HG02970 (cell line): ENCODE data around the gene ZNF256.

Source experiments
- ATAC-seq: cut with Tn5 transposase; IDR thresholded peaks from one replicate; pipeline ENCODE4 v1.9.1; 2021; ENCODE audit warnings: mild to moderate bottlenecking, moderate library complexity, moderate number of reproducible peaks; ENCODE audit not compliant: unreplicated experiment, low FRiP score

The ZNF256 gene

GRCh38 chr19:57947419-57948134, at the start of gene ZNF256:
ZNF256 (minus strand) TSS chr19:57947706; CDS start chr19:57947474, 232 bp downstream.
- peak; percentile 70 for ATAC-seq

GRCh38 chr19:57992841-57993240, 45.3 kb upstream of the ZNF256 start:
- no peak for ATAC-seq

DNA sequence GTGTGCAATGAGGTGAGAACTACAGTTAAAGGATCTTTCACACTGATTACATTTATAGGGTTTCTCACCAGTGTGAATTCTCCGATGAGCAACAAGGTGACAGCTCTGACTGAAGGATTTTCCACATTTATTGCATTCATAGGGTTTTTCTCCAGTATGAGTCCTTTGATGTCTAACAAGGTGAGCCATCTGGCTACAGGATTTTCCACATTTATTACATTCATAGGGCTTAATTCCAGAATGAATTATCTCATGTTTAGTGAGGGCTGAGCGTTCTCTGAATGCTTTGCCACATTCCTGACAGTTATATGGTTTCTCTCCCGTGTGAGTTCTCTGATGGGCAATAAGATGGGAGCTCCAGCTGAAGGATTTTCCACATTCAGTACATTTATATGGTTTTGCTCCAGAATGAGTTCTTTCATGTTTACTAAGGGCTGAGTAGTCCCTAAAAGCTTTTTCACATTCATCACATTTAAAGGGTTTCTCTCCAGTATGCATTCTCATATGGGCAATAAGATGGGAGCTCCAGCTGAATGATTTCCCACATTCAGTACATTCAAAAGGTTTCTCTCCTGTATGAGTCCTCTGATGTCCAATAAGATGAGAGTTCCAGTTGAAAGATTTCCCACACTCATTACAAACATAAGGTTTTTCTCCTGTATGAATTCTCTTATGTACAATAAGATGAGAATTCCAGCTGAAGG, 31.2 kb upstream of the ZNF256 start:
- ATAC-seq = no peak

DNA sequence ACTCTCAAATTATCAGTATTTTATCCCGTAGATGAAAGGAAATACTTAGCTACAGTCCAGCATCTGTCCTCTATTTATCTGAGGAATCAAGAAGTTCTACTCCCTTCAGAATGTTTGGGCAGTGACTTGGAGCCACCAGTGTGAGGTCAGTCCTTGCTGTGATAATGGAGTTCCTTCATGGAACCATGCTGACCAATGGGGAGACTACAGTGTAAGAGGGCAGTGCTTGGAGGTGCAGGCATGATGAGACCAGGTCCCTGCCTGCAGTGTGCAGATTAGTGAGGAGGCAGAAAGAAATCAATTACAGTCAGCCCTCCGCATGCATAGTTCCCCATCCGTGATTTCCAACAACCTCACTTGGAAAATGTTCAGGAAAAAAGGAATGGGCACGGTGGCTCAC, 26.9 kb upstream of the ZNF256 start, which contains the start of gene C19orf18:
Gene C19orf18 (minus strand): TSS at position 101 of the 400 bp plus-strand sequence. CDS start 102 bp downstream, outside the sequence.
- ATAC-seq = no peak

GRCh38 chr19:57964761-57965160, 17.3 kb upstream of the ZNF256 start:
- ATAC-seq = no peak

DNA sequence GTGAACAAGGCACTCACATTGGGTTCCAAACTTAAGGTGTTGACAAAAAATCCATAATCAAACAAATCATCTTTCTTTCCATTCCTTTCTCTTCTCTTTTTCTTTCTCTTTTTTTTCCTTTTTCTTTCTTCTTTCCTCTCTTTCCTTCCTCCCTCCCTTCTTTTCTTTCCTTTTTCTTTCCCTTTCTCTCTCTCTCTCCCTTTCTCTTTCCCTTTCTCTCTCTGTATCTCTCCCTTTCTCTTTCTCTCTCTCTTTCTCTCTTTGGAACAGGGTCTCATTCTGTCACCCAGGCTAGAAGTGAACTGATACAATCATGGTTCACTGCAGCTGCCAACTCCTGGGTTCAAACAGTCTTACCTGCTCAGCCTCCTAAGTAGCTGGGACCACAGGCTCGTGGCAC, 14.3 kb upstream of the ZNF256 start:
- no peak for ATAC-seq

- ATAC-seq = no peak
Observed at GRCh38 chr19:57954996-57955395, 7.5 kb upstream of the ZNF256 start.

DNA sequence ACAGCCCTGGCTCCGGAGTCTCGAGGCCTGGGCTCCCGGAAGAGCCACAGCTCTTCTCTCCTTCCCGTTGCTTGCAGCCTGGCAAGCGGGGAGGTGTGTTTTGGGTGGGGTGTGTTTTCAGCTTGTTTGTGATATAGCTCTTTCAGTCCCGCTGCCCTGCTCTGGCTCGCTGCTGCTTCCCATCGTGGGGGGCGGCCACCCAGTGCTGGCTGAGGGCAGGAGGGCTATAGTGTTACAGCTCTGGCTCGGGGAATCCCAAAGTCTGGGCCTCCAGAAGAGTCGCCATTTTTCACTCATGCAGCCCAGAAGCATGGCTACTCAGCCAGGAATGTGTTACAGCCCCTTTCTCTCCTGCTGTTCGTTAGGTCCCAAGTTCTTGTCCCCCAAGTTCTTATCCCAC, 2.2 kb upstream of the ZNF256 start:
- ATAC-seq = no peak

GRCh38 chr19:57949296-57949695, 1.8 kb upstream of the ZNF256 start:
- ATAC-seq = no peak

DNA sequence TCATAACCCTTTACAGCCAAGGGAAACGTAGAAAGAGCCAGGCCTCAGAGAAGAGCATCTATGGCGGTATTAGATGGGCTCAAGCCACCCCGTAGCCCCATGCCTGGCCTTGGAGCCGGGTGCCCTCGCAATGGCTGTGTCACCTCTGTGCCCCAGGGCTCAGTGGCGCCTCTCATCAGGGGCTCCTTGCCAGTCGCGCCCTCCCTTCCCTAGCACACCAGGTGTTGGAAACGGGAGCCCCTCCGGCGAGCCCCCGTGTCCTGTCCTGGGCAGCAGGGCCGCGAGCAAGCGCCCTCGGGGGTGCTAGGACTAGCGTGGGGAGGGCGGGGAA, 453 bp downstream of the ZNF256 start:
- ATAC-seq = peak; percentile 19

- no peak for ATAC-seq
Observed at GRCh38 chr19:57946316-57946715, 1.2 kb downstream of the ZNF256 start.

- no peak for ATAC-seq
Observed at GRCh38 chr19:57941593-57941992, 5.9 kb downstream of the ZNF256 start.

DNA sequence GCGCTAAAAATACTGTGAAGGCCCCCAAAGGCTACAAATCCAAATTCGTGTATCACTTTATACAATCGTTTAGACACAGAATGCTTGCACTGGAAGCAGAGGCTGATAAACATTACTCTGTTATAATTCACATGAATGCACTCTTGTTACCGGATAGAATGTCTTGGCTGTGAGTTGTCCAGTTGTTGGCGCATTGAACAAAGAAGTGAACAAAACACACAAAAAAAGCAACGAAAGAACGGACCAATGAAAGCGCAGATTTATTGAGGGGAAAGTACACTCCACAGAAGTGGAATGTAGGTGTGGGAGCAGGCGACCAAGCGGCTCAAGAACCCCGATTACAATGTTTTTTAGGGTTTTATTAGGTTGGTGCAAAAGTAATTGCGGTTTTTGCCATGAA, 11.8 kb downstream of the ZNF256 start:
- no peak for ATAC-seq

DNA sequence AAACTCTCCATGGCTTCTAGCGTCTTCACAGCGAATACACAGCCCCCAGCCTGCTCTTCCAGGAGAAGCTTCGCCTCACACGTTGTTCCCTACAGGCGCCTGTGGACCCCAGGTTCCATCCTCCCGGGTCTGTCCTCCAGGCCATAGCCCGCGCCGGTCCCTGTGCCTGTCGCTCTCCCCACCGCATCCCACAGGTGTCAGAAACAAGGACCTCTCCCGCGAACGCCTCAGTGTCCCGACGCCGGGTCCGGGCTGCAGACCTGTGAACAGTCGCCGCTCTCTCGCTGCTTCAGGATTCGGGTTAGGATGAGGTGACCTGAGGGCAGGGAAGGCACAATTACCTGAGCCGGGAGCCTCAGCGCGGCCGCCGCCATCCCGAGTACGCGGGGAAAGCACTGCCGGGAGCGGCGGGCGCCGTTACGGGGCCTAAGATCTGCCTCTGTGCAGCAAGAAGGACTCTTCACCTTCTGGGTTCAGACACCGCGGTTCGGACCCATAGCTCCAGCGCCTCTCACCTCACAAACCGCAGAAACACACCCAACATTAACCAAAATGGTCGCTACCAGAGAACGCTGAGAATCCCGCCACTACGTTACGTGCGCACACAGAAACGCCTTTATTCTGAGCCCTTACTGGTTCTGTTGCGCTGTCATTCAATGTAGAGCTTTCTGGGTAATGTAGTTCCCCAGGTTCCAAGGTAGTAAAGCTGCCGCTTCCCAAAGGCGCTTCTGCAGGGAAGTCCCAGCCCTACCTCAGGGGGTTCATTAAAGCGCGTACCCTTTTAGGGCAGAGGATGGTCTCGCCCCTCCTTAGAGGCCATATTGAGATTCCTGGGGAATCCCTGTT, 12.5 kb downstream of the ZNF256 start, which contains the start of gene ZNF418:
Gene ZNF418 (minus strand): TSS at position 583 of the 846 bp plus-strand sequence. CDS start 1,580 bp downstream, outside the sequence.
- ATAC-seq = no peak

GRCh38 chr19:57927587-57927986, 19.9 kb downstream of the ZNF256 start:
- no peak for ATAC-seq

GRCh38 chr19:57916168-57916995, 31.1 kb downstream of the ZNF256 start, which contains the start of gene ZNF417:
ZNF417 (minus strand) TSS chr19:57916592; CDS start chr19:57916411, 181 bp downstream.
- ATAC-seq = peak; percentile 95

DNA sequence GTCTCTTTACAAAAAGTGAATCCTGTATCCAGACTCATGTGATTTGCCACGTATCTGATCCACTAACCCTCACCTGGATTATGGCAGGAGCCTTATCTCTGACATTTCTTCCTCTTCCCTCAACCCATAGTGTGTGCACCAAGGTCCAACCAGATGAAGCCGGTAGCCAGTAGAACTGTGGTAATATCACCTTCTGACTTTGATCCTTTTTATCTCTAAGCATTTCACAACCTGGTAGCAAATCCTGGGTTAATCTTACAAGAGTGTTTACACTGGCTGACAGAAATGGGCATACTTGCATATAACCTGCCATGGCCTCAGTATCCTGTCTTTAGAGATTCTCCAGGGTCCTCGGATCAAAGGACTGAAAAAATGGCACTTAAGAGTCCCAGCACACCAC, 33.0 kb downstream of the ZNF256 start:
- no peak for ATAC-seq

DNA sequence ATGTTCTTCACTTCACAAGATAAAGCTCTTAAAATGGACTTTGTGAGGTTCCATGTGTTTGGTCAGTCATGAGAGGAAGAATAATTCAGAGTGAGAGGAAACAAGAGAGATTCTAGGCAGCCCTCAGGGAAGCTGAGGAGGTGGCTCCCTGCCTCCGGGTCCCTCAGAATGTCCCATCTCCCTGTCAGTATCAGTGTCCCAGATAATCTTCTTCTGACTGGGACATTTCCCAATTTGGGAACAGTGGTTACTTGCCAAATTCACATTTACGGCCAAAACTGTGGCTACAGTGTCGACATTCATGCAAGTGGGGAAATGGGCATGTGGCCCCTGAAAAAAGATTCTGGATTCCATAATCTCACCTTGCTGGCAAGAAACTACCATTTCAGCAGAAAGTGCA, 40.1 kb downstream of the ZNF256 start:
- no peak for ATAC-seq

- ATAC-seq = no peak
Observed at GRCh38 chr19:57905258-57905657, 42.2 kb downstream of the ZNF256 start.

DNA sequence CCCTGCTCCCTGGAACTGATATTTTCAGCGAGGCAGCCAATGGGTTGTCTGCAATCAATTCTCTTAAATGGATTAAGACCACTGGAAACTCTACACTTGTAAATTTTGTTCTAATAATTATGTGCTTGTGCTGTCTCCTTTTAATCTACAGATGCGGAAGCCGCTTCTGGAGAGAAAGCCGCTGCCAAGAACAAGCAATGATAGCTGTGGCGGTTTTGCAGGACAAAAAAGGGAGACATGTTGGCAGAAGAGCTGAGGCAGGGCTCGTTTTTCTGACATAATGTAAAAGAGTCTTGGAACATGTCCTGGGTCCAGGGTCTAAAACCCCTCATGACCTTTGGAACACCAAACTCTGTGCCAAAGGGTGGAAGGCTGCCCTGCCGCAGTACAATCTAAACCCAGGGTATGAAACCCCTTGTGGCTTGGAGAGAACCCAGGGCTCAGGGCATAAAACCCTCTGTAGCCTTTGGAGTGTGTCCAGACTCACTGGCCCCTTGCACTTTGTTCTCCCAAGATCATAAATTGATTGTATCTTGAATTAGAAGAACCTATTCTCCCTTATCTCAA, 43.8 kb downstream of the ZNF256 start:
- ATAC-seq = no peak
